HG02610 (cell line): Measurements from ENCODE around the gene SLC25A21.
"Not testable (repeated sequence)": the region's sequence is repeated elsewhere in the genome, so short reads cannot be mapped to it uniquely, and the experiment has no call there.

Experiments used
- ATAC-seq: cut with Tn5 transposase; IDR thresholded peaks from one replicate; pipeline ENCODE4 v1.9.1; 2021; ENCODE audit warnings: mild to moderate bottlenecking, moderate library complexity; ENCODE audit not compliant: unreplicated experiment

The SLC25A21 gene

DNA sequence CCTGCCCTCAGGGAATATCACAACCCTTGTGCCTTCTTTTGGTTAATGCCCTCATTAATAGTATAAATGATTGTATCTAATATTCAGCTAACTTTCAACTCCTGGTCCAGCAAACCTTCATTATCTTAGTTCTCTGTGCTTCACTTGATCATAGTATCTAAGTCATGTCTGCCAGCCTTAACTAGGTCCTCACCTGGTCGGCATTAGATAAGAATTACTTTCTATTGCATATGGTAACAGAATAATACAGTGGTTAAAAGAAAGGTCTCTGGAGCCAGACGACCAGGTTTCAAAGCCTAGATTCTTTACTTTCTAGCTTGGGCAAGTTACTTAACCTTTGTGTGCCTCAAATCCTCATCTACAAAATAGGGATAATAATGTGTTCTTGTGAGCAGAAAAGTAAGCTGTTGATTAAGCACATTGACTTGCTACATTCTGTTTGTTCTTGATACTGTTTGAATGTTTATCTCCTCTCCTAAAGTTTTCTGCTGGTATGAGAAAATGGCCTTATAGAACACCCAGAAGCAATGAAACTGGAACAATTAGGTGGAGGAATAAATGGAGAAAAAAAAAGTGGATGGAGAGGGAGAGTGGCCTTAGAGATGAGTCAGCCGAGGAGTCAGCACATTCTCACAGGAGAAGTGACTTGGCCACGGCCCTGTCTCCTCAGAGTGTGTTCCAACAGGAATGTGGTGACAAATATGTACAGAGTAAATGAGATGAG lies 176.1 kb downstream of the SLC25A21 start:
- no peak for ATAC-seq

DNA sequence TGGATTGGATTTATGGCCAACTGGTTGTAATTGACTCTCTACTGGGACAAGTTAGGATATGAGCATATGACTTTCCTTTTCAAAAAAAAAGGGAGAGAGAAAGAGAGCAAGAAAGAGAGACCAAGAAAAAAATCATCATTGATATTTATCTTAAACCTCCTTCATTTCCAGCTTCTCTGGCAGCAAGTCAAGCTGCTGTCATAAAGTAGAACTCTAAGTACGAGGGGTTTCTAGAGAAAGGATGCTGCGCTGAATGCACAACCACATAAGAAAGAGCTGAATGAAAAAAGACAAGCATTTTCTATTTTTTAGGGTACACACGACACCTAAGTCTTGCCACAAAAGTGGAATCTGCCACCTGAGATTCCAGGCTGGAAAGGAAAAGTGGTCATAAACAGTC lies 182.6 kb downstream of the SLC25A21 start:
- ATAC-seq = no peak

DNA sequence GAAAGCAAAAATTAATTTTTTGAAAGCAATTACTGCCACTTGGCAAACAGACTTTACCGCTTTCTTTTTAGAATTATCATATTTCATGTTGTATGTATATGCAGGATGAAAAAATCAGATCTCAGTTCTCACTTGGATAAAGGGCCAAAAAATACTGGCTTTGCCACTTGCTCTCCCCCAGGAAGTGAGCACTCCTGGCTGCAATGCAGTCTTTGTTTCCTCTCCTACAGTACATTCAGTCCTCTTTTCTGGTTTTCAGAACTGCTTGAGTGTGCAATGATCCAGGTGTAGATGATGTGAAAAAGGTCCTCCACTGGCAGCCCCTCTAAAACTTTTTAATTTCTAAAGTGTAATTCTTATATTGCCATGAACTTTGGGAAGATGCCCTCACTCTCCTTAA lies 183.4 kb downstream of the SLC25A21 start:
- ATAC-seq = no peak

DNA sequence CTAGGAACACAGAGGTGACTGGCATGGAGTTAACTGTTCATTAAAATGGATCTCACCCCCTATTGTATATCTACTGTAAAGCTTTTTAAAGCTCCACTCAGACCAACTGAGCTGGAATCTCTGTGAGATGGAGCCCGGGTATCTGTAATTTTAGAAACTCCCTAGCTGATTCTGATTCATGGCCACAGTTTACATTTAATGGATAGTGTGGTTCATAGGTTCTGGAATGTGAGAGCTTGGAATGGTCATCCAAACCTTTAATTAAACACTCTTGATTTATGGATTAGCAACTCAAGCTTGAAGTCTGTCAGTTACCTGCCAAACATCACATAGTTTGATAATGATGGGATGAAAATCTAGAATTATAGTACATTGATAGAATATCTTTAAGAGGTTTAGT lies 183.8 kb downstream of the SLC25A21 start:
- no peak for ATAC-seq

DNA sequence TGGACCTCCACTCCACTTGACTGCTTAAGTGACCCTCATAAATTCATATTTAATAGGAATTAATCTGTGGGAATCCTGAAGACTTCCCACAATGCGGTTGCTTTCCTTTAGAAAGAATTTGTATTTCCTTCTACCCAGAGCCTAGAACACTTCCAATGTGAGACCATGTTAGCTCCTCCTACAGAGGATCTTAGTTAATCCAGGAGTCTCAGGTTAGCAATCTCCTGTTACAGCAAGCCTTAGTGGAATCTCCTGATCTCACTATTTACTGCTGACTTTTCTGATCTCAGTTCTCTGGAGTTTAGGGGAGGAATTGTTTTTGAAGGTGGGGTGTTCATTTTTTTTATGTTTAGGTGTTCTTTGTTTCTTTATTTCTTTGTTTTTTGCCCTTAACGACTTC lies 186.0 kb downstream of the SLC25A21 start:
- no peak for ATAC-seq

DNA sequence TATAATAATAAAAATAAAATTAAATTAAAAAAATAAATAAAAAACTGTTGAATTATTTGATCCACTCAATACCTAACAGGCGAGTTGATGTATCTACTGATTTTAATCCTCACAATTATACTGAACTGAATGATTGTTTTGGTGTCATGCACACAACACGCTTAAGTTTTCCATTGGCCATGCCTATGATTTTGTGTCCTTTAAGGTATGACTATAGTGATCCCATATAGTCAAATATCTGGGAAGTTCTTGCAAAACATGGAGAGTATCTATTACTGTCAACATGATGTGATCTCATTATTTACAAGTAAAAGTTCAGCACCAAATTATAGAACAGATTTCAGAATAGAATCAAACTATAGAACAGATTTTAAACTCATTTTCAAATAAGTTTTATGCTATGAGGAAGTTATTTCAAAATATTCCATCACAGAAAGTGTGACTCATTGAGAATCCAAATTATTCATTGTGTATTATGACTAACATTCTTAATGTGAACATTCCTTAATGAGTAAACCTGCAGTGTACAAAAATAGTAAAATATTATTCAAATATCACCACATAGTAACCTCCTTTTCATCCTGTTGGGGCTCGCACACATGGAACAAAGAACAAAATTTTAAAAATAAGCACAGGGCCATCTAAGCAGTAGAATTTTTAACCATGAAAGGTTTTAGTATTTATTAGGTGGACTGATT lies 190.4 kb downstream of the SLC25A21 start:
- ATAC-seq = no peak

DNA sequence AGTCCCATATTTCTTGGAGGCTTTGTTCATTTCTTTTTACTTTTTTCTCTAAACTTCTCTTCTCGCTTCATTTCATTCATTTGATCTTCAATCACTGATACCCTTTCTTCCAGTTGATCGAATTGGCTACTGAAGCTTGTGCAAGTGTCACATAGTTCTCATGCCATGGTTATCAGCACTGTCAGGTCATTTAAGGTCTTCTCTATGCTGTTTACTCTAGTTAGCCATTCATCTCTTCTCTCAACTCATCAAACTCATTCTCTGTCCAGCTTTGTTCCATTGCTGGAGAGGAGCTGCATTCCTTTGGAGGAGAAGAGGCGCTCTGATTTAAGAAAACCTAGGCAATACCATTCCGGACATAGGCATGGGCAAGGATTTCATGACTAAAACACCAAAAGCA lies 192.0 kb downstream of the SLC25A21 start:
- not testable (repeated sequence) for ATAC-seq

DNA sequence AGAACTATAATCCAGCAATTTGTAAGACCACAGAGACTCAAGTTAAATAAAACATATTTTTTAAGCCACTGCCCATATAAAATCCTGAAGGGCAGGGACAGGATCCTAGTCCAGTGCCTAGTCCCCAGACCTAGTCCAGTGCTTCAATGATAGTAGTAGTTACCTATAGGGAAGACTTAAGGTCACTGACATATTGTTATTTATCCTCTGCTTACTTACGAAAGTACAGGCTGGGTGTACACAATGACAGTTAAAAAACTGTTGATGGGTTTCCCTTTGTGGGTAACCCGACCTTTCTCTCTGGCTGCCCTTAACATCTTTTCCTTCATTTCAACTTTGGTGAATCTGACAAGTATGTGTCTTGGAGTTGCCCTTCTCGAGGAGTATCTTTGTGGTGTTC lies 192.5 kb downstream of the SLC25A21 start:
- no peak for ATAC-seq

DNA sequence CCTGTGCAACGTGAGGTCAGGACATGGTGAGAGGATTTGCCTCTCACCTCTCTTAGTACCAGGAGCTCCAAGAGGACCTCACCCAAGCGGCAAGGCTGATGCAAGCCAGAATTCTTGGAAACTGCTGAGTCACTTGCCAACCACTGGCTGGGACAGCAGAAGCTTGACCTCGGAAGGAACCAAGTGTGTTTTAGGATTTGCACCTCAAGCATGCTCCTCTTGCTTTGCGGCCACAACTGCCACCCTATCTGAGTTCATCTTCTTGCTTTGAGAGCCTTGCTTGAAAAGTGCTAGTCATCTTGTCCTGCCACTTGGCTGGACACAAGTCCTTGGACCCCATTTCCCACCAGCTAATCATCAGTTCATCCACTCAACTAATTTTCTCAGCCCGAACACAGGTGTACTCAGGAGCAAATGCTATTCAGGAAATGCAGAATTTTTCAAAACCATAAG lies 195.8 kb downstream of the SLC25A21 start:
- ATAC-seq = no peak

DNA sequence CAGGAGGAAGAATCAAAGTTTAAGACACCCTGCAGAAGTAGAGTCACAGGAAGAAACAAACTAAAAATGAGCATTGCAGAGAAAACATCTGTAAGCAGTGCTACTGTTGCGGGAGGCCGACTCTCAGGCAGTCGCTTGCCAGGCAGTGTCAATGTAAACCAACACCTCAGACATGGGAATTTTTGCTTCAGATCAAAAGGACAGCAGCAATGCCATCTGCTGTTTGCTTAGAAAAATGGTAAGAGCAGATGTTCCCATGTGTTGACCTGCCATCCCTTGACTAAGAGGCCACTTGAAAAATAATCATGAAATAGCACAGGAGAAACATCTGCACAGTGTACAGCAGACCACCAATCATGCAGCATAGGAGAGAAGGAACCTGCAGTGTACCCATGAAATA lies 196.6 kb downstream of the SLC25A21 start:
- ATAC-seq = no peak

DNA sequence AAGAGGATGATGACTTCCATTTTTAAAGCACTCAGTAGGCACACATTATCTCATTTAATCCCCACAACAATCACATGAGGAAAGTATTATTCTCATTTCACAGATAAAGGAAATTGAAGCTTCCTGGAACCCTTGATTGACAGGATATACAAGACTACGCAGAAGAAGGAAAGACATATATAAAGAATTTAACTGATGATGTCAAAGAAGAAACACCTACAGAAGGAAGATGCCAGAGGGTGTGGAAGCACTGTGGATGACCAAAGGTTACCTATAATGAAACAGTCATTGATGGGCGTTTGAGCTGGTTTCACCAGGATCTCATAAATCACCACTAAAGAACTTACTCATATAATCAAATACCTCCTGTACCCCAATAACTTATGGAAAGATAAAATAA lies 197.4 kb downstream of the SLC25A21 start:
- no peak for ATAC-seq

DNA sequence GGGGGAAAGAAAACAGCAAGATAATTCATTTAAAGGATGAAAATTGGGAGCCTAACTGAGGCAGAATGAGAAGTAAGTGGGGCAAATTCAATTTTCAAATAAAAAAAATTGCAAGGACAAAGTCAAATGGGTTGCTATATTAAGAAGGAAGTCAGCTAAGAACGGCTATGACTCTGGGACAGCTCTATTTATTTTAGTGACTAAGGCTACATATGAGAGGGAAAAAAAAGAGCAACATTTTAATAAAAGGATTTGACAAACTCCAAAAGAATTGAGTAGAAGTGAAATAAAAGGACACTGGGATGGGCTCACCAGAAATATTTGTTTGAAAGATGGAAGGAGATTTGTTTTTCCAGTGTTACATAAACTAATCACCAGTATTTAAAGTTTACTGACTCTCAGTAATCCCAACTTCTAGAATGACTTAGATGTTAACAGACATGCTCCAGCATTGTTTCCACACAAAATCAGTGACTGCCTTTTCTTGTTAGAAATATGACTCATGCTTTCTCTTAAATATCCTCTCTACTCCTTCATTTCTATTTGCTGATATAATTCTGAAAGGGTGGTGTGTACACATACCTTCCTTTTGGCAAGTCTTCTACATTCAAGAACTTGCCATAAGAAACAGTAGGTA lies 198.5 kb downstream of the SLC25A21 start:
- no peak for ATAC-seq

DNA sequence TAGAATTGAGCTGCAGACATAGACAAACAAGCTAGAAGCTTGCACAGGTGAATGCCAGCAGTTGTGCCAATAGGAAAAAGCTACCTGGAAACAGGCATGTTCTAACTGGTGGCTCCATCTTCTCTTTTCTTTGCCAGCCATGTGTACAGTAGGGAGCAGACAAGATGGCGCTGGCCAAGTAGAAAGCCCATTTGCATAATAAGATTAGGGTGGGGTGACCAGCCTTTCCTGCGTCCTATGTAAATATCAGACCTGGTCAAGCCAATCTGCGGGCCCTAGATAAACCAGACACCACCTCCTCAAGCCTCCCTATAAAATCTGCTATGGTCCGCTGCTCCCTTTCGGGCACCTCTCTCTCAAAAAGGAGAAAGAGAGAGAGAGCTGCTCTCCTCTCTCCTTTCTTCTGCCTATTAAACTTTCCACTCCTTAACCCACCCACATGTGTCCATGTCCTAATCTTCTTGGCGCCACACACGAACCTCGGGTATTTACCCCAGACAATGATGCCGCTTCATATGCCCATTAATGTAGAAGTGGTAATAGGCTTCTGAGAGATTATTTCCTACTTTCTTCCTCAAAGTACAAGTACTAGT lies 201.0 kb downstream of the SLC25A21 start:
- no peak for ATAC-seq

DNA sequence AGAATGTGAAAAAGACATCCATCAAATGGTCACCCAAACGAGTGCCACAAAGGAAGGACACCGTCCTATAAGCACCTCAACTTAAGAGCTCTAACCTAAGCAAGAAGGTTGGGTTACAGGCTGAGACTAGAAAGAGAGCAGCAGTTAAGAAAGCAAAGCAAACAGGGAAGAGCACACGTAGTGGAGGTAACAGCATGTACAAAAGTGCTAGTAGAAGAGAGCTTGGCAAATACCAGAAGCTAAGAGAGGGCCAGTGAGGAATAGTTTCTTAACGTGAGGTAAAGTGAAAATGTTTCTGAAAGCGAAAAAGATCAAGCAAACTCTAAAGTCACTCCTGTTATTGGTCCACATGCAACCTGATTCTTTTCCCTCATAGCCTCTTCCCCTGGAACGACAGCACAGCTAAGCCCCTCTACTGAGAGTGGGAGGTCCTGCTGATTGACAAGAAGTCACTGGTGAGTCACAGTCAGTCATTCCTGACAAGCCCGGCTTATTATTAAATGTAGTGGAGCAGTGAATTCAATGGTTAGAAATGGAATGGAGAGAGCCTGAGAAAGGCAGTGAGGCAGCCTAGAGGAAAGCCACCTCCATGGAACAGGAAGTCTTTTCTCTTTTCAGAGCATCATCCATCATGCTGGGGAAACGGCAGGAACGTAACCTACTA lies 204.4 kb downstream of the SLC25A21 start:
- no peak for ATAC-seq

DNA sequence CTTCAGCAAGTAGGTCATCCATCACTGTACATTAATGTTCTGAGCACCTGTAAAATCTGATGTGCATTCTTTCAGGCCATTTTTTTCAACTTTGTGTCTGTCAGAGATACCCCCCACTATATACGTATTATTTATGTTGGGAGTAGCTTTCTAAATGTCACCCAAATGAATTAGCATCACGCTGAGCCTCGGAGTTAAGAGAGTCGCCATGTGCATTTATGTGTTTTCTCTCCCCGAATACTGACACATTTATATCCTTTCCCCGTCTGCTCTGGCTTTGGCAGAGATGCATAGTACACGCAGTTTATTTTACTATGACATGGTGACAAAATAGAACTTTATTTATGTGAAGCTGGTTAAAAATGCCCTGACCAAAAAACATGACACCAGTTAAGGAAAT lies 216.4 kb downstream of the SLC25A21 start:
- no peak for ATAC-seq

DNA sequence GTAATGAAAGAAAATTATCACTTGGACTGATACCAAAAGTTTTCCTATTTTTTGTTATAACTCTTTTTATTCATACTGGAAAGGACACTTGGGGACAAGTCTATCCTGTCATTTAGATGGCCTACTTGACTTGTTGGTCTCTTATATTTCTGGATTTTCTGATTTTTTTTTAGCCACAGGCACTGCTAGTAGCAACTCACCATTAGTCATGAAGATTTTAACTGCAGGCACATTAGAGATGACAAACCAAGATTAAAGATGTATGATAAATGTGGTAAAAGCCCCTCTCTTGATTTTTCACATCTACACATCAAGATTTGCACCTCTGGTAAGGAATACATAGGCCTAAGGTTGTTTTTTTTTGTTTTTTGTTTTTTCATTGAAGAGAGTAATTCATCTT lies 217.0 kb downstream of the SLC25A21 start:
- ATAC-seq = no peak

DNA sequence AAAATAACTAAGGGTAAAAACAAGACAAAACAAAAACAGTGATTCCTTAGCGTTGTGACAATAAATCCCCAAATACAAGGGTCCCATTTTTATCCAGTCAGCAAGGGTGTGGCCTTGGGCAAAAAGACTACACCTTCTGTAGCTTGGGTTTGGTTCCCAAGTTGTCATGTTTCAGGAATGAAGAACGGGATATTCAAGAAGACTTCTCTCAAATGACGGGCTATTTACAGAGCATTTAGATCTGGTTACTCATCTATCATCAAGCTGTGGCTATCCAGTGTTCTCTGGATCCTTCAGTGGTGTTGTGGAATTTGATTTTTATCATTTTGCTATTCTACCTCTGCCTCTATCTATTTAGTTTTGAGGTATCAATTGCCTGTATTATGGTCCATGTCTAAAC lies 219.7 kb downstream of the SLC25A21 start:
- ATAC-seq = no peak

DNA sequence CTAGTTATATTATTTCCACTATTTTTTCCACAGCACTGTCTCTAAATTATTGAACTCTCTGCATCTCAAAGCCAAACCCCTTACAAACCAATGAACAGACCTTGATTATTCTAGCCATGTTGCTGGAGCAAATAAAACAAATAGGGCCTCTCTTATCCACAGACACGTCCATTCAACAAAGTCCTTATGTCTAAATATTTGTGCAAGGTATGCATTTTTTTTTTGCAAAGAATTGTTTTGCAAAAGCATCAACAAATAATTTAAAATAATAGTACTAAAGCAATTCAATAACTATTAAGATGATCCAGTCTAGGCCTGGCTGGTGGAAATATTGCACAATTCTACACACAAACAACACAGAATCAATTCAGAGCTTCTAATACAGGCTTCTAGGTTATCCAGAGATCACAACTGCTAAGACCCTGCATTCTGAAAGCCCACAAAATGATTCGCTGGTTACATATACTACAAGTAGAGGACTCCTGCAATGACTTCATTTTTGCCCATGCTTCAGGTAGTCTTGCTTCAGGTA lies 221.0 kb downstream of the SLC25A21 start:
- no peak for ATAC-seq

DNA sequence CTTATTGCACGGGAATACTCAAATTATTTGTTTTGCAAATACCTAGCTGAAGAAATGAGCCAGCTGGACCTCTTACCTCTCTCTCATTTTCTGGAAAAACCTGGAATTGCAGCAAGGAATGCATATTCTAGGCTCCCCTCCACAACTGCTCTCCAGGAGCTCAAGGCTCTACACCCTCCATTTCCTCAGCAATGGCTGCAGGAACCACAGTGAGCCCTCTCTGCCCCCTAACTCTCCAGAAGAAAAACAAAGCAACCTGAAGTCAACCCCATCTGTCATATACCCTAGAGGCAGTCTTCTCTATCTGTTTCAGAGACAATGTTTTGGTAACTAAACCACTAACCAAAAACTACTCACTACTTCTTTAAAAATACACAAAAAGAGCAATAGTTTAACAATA lies 221.6 kb downstream of the SLC25A21 start:
- no peak for ATAC-seq

DNA sequence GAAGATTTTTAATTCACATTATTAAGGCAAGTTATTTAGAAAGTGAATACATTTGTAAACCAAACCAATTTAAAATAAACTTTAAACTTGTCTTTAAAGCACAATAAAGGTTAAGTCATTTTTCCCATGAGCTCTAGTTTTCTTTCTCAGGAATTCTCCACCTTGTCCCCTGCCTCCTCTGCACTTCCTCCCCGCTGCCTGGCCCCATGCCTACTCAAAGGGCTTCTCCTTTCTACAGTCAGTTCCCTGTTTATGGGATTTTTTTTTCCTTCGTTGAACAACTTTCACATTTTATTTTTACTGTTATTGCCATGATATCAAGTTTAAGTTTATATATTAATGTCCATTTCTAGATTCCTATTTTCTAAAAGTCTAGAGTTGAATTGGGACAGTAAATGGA lies 223.0 kb downstream of the SLC25A21 start:
- no peak for ATAC-seq
